SK-N-SH (cell line): ENCODE results near the gene MUTYH. TPM values are rescaled to one million over a fixed set of nuclear protein-coding genes. Genes with fewer than 3 reads are reported as not detected.

Experiments
- CTCF ChIA-PET: fragments of 300-600, 350-600 bp; formaldehyde crosslinking; extraction: SDS; loops from one replicate; lab custom pipeline; 2021; lab: Yijun Ruan, JAX
- POLR2A ChIA-PET: fragments of 350-600 bp; sonication (Branson Sonifier 250); formaldehyde crosslinking; extraction: SDS; loops from one replicate; lab custom pipeline; 2020; ENCODE audit warnings: antibody characterized with exemption, inconsistent platforms; lab: Yijun Ruan, JAX
- DNase-seq: peaks from one replicate; pipeline ENCODE4 v3.0.0; 2012
- H2AFZ ChIP-seq: fragments of 200-600 bp; sonication (generic); 2 replicates; pipeline ENCODE4 v1.8.1; 2016; ENCODE audit warnings: antibody characterized with exemption, mild to moderate bottlenecking, low read depth
- H3F3A ChIP-seq: fragments of 200-600 bp; sonication (generic); replicated peaks from 2 replicates; pipeline ENCODE3; 2016; ENCODE audit warnings: antibody characterized with exemption, mild to moderate bottlenecking; ENCODE audit not compliant: insufficient read depth
- H3K27ac ChIP-seq, 2 experiments: fragments of 200-500 bp in 1 of 2; fragments of 200-600 bp in 1 of 2; sonication (Bioruptor generic) in 1 of 2; sonication (generic), shearing (Covaris generic) in 1 of 2; 2 replicates each; pipeline versions ENCODE4 v1.5.1 to v1.6.1; 2014 to 2016; ENCODE audit warnings: low read depth in 2 of 2, inconsistent platforms in 1 of 2, low read length in 1 of 2, mild to moderate bottlenecking in 1 of 2, mixed read lengths in 1 of 2
- H3K27me3 ChIP-seq: fragments of 200-600 bp; sonication (generic), shearing (Covaris generic); 2 replicates; pipeline ENCODE4 v1.6.1; 2016; ENCODE audit warnings: mixed run types; ENCODE audit not compliant: insufficient read depth
- H3K36me3 ChIP-seq, 2 experiments: fragments of 200-500 bp in 1 of 2; fragments of 200-600 bp in 1 of 2; sonication (Bioruptor generic) in 1 of 2; sonication (generic) in 1 of 2; replicated peaks in 1 of 2; 2 replicates each; pipeline versions ENCODE3 to v1.5.1; 2014 to 2016; ENCODE audit warnings: low read length in 1 of 2, mild to moderate bottlenecking in 1 of 2; ENCODE audit not compliant: insufficient read depth in 2 of 2, control insufficient read depth in 1 of 2
- H3K4me1 ChIP-seq, 2 experiments: fragments of 200-500 bp in 1 of 2; fragments of 200-600 bp in 1 of 2; sonication (Bioruptor generic) in 1 of 2; sonication (generic), shearing (Covaris generic) in 1 of 2; 2 replicates each; pipeline versions ENCODE4 v1.5.1 to v1.6.1; 2014 to 2016; ENCODE audit warnings: low read depth in 1 of 2, low read length in 1 of 2, mixed run types in 1 of 2; ENCODE audit not compliant: insufficient read depth in 2 of 2, control insufficient read depth in 1 of 2
- H3K4me2 ChIP-seq: fragments of 200-600 bp; sonication (generic), shearing (Covaris generic); 2 replicates; pipeline ENCODE4 v1.6.1; 2017; ENCODE audit warnings: mixed run types
- H3K4me3 ChIP-seq, 2 experiments: fragments of 200-500 bp in 1 of 2; fragments of 200-600 bp in 1 of 2; sonication (Bioruptor generic) in 1 of 2; sonication (generic), shearing (Covaris generic) in 1 of 2; 2 replicates each; pipeline versions ENCODE4 v1.5.1 to v1.8.1; 2014 to 2016; ENCODE audit warnings: low read depth in 2 of 2, inconsistent platforms in 1 of 2, low read length in 1 of 2, mild to moderate bottlenecking in 1 of 2, mixed read lengths in 1 of 2, moderate library complexity in 1 of 2
- H3K79me2 ChIP-seq: fragments of 200-600 bp; sonication (generic); 2 replicates; pipeline ENCODE4 v1.8.1; 2017; ENCODE audit warnings: mild to moderate bottlenecking; ENCODE audit not compliant: insufficient read depth
- H3K9ac ChIP-seq: fragments of 200-600 bp; sonication (generic); 2 replicates; pipeline ENCODE4 v1.6.1; 2017; ENCODE audit warnings: mixed run types
- H3K9me2 ChIP-seq: fragments of 200-600 bp; sonication (generic); 2 replicates; pipeline ENCODE4 v1.6.1; 2017; ENCODE audit warnings: mixed run types
- H3K9me3 ChIP-seq: fragments of 200-600 bp; sonication (generic); 2 replicates; pipeline ENCODE4 v1.6.1; 2017; ENCODE audit warnings: mixed run types, mild to moderate bottlenecking, moderate library complexity
- H4K20me1 ChIP-seq: fragments of 200-600 bp; sonication (generic); 2 replicates; pipeline ENCODE4 v1.6.1; 2017; ENCODE audit warnings: mild to moderate bottlenecking, mixed run types; ENCODE audit not compliant: insufficient read depth
- CHD2 ChIP-seq: fragments of 150-350 bp; IDR thresholded peaks from 2 replicates; pipeline ENCODE4 v1.6.1; 2018; ENCODE audit warnings: low read length; ENCODE audit not compliant: partially characterized antibody
- ELF1 ChIP-seq: IDR thresholded peaks from 2 replicates; pipeline ENCODE4 v1.4.0; 2012
- EZH2phosphoT487 ChIP-seq: fragments of 200-600 bp; sonication (generic); IDR thresholded peaks from 2 replicates; pipeline ENCODE4 v1.6.1; 2017; ENCODE audit warnings: low read depth, mixed run types, mild to moderate bottlenecking, antibody characterized with exemption, moderate library complexity, borderline replicate concordance
- FOSL2 ChIP-seq: IDR thresholded peaks from 2 replicates; pipeline ENCODE4 v1.4.0; 2012; ENCODE audit warnings: low read depth, mild to moderate bottlenecking, moderate library complexity, borderline replicate concordance
- GABPA ChIP-seq: IDR thresholded peaks from 2 replicates; pipeline ENCODE4 v1.4.0; 2012; ENCODE audit warnings: low read depth, mild to moderate bottlenecking
- JUND ChIP-seq: IDR thresholded peaks from 2 replicates; pipeline ENCODE4 v1.4.0; 2012
- MAX ChIP-seq: IDR thresholded peaks from 2 replicates; pipeline ENCODE4 v1.4.0; 2012; ENCODE audit warnings: low read depth
- MEF2A ChIP-seq: IDR thresholded peaks from 2 replicates; pipeline ENCODE4 v1.4.0; 2012; ENCODE audit warnings: low read depth, borderline replicate concordance
- MXI1 ChIP-seq: IDR thresholded peaks from 2 replicates; pipeline ENCODE4 v1.6.1; 2012; ENCODE audit warnings: mild to moderate bottlenecking, low read depth, low read length, improper control_type of control experiment
- NFIC ChIP-seq: IDR thresholded peaks from 2 replicates; pipeline ENCODE4 v1.4.0; 2012; ENCODE audit warnings: borderline replicate concordance
- NRF1 ChIP-seq: IDR thresholded peaks from 2 replicates; pipeline ENCODE4 v1.6.1; 2012; ENCODE audit warnings: low read depth, mild to moderate bottlenecking, low read length
- RAD21 ChIP-seq: IDR thresholded peaks from 2 replicates; pipeline ENCODE4 v1.6.1; 2012; ENCODE audit warnings: mild to moderate bottlenecking, low read length
- RCOR1 ChIP-seq: fragments of 150-350 bp; IDR thresholded peaks from 2 replicates; pipeline ENCODE4 v1.6.1; 2017; ENCODE audit warnings: antibody characterized with exemption, low read length
- RFX5 ChIP-seq: IDR thresholded peaks from 2 replicates; pipeline ENCODE4 v1.6.1; 2012; ENCODE audit warnings: mild to moderate bottlenecking, improper control_type of control experiment, low read length
- SMC3 ChIP-seq: IDR thresholded peaks from 2 replicates; pipeline ENCODE4 v1.6.1; 2012; ENCODE audit warnings: low read depth, low read length, improper control_type of control experiment
- TCF12 ChIP-seq: IDR thresholded peaks from 2 replicates; pipeline ENCODE4 v1.4.0; 2012
- TEAD4 ChIP-seq: IDR thresholded peaks from 2 replicates; pipeline ENCODE4 v1.4.0; 2012; ENCODE audit warnings: mild to moderate bottlenecking, borderline replicate concordance; ENCODE audit not compliant: insufficient read depth
- WGBS: methylation state at CpG from one replicate; pipeline ENCODE4 v1.1.6; 2017; ENCODE audit warnings: low lambda C conversion rate; 5-methylcytosine and 5-hydroxymethylcytosine counted together
- polyA plus RNA-seq, 3 experiments: library from polyadenylated mRNA; depleted of rRNA; stranded (reverse); fragments of >200 nt; gene quantifications; 2 replicates each; pipeline ENCODE4 v1.2.3, GENCODE V29; 2012
- TF ChIP-seq, protein P1 (sequence below): IDR thresholded peaks from 2 replicates; pipeline ENCODE4 v1.4.0; 2012; ENCODE audit warnings: low read depth, borderline replicate concordance
- TF ChIP-seq, protein P2 (sequence below): IDR thresholded peaks from 2 replicates; pipeline ENCODE4 v1.6.1; 2012; ENCODE audit warnings: mild to moderate bottlenecking, low read depth, low read length, moderate library complexity
- TF ChIP-seq, protein P3 (sequence below): IDR thresholded peaks from 2 replicates; pipeline ENCODE4; 2012

The MUTYH gene
- polyA plus RNA-seq, 1 of the 3 experiments (the other 2 are of a cell fraction), result 23.3 TPM

DNA sequence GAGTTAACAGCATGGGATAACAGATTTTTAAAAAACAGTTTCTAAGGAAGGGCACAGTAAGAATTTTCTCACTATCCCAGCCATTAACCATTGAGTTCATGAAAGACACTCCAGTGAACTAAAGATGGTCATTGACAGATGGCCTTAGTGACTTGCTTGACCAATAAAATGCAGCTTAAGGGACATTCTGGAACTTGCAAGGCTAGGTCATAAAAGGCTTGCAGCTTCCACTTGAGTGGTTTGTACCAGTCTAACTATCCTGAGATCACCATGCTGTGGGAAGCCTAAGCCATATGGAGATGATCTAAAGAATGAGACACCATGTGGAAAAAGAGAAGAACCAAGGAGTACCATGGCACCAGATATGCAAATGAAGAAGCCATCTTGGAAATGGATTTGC lies 37.9 kb upstream of the MUTYH start (continued):
- TF ChIP-seq NFIC (no peak), MEF2A (no peak)

GRCh38 chr1:45375104-45376090 lies 35.2 kb upstream of the MUTYH start:
- no peaks in the 10 kb centered on the region for H3K36me3 ChIP-seq
- TF ChIP-seq RCOR1 (no peak), RAD21 (no peak), RFX5 (no peak), JUND (no peak), NRF1 (no peak), TEAD4 (no peak), CHD2 (no peak), TCF12 (no peak), MEF2A (no peak), GABPA (no peak), MAX (no peak), FOSL2 (no peak), EZH2phosphoT487 (no peak), SMC3 (no peak), ELF1 (no peak), MXI1 (no peak)
- TF ChIP-seq, protein P1, sequence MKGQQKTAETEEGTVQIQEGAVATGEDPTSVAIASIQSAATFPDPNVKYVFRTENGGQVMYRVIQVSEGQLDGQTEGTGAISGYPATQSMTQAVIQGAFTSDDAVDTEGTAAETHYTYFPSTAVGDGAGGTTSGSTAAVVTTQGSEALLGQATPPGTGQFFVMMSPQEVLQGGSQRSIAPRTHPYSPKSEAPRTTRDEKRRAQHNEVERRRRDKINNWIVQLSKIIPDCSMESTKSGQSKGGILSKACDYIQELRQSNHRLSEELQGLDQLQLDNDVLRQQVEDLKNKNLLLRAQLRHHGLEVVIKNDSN, result no peak
- TF ChIP-seq, protein P2, sequence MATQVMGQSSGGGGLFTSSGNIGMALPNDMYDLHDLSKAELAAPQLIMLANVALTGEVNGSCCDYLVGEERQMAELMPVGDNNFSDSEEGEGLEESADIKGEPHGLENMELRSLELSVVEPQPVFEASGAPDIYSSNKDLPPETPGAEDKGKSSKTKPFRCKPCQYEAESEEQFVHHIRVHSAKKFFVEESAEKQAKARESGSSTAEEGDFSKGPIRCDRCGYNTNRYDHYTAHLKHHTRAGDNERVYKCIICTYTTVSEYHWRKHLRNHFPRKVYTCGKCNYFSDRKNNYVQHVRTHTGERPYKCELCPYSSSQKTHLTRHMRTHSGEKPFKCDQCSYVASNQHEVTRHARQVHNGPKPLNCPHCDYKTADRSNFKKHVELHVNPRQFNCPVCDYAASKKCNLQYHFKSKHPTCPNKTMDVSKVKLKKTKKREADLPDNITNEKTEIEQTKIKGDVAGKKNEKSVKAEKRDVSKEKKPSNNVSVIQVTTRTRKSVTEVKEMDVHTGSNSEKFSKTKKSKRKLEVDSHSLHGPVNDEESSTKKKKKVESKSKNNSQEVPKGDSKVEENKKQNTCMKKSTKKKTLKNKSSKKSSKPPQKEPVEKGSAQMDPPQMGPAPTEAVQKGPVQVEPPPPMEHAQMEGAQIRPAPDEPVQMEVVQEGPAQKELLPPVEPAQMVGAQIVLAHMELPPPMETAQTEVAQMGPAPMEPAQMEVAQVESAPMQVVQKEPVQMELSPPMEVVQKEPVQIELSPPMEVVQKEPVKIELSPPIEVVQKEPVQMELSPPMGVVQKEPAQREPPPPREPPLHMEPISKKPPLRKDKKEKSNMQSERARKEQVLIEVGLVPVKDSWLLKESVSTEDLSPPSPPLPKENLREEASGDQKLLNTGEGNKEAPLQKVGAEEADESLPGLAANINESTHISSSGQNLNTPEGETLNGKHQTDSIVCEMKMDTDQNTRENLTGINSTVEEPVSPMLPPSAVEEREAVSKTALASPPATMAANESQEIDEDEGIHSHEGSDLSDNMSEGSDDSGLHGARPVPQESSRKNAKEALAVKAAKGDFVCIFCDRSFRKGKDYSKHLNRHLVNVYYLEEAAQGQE, result no peak
- TF ChIP-seq, protein P3, sequence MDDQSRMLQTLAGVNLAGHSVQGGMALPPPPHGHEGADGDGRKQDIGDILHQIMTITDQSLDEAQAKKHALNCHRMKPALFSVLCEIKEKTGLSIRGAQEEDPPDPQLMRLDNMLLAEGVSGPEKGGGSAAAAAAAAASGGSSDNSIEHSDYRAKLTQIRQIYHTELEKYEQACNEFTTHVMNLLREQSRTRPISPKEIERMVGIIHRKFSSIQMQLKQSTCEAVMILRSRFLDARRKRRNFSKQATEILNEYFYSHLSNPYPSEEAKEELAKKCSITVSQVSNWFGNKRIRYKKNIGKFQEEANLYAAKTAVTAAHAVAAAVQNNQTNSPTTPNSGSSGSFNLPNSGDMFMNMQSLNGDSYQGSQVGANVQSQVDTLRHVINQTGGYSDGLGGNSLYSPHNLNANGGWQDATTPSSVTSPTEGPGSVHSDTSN, result no peak
- TF ChIP-seq, all 33 proteins: peak for 0
- no peak overlapping the region for H3K4me2 ChIP-seq
- no peaks in the 10 kb centered on the region for H3K27me3 ChIP-seq
- no peaks in the 10 kb centered on the region for H3K9me3 ChIP-seq
- CTCF ChIA-PET, result interaction anchor here (1.0 to 2.2 kb wide), 2 partner anchors 16 to 71 kb away, joined by 4 to 12 read pairs; no protein-coding TSS in a partner anchor
- no peak overlapping the region for H3K27ac ChIP-seq
- H3K9ac ChIP-seq, result no peak overlapping the region
- H3K9me2 ChIP-seq, result no peaks in the 10 kb centered on the region
- DNase-seq, result no peak
- no peaks in the 10 kb centered on the region for H4K20me1 ChIP-seq
- no peaks in the 10 kb centered on the region for H3K4me1 ChIP-seq
- 44% methylated on average over 3 of the region's 3 CpGs for WGBS
- H3K4me3 ChIP-seq, result no peak overlapping the region
- no peaks in the 10 kb centered on the region for H3F3A ChIP-seq
- H3K79me2 ChIP-seq, result no peaks in the 10 kb centered on the region
- POLR2A ChIA-PET, result no interaction called here
- no peak overlapping the region for H2AFZ ChIP-seq
